ENCODE measurements around the gene CLUH. TPM values are rescaled to one million over a fixed set of nuclear protein-coding genes. Genes with fewer than 3 reads are reported as not detected.

Gene CLUH
- total RNA-seq, 1 experiment from 2014 or later: 175 TPM

DNA sequence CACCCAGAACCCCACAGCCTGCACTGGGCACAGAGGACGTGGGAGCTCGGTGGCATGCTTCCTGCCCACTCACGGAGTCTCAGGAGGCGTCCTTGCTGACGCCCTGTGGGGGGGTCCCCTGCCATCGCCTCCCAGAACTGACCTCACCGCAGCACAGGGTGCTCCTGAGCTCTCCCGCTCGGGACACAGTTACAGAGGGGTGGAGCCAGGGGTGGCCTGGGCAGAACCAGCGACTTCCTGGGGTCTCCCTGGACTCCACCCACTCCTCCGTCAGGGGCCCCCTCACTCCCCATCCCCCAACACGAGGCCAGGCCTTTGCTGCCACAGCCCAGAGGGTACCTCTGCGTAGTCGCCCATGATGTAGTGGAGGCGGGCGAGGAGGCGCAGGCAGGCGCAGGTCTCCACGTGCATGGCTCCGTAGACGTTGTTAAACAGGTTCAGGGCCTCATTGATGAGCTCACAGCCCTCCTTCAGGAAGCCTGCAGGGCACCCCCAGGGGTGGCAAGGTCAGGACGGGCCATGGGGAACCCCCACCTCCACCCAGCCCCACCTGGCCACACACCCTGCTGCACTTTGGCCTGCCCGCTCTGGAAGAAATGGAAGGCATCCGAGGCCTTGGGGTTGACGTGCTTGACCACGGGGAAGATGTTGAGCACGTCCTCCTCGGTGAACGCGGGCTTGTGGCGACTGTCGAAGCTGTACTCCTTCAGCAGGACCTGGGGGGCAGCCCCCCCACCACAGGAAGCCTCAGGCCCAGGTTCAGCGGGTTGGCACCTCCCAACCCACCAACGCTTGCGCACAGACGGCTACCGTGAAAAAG, 17.8 kb downstream of the CLUH start:
- no peak for DNase-seq (ENCODE audit: low read depth, low spot score)
- Histone ChIP-seq H3K36me3 (ENCODE audit: control insufficient read depth in 1 of 2, insufficient read depth in 2 of 2, low read length in 2 of 2) (peaks cover 11 to 48% of the 10 kb centered on the region in 2 experiments; a peak in 3 of 4 replicates), H3K9me3 (ENCODE audit: control insufficient read depth in 1 of 2, insufficient read depth in 1 of 2, low read depth in 1 of 2, low read length in 2 of 2) (no peaks in the 10 kb centered on the region), H3K4me2 (ENCODE audit: low read length) (no peak overlapping the region), H2AFZ (ENCODE audit: low read depth, low read length, poor library complexity, severe bottlenecking) (no peak overlapping the region), H3K4me1 (ENCODE audit: control insufficient read depth in 1 of 2, insufficient read depth in 2 of 2, low read length in 2 of 2) (no peaks in the 10 kb centered on the region), H3K9me2 (ENCODE audit: insufficient read depth) (no peaks in the 10 kb centered on the region), H3K9ac (ENCODE audit: low read length) (no peak overlapping the region), H3K4me3 (replicated peaks in 1 of 2; ENCODE audit: low read depth in 1 of 2, low read length in 2 of 2) (no peak overlapping the region), H3K79me2 (ENCODE audit: insufficient read depth, low read length) (no peaks in the 10 kb centered on the region; the same call in 1 of the 2 replicates), H3K27me3 (ENCODE audit: insufficient read depth, low read length) (no peaks in the 10 kb centered on the region), H3K27ac (ENCODE audit: low read depth, low read length) (no peak overlapping the region; the same call in 1 of the 2 replicates), H4K20me1 (ENCODE audit: insufficient read depth) (no peaks in the 10 kb centered on the region)
- CTCF ChIA-PET: no interaction called here
- RAD21 ChIA-PET (ENCODE audit: low non-redundant PET in 1 of 2, low total read pairs in 2 of 2, uncharacterized antibody in 2 of 2, unreplicated experiment in 2 of 2): no interaction called here
- no TSS peak for BruUV-seq (replicated peaks)
- no peak for ATAC-seq
- POLR2A ChIA-PET: no interaction called here
- intact Hi-C loops (cut with micrococcal nuclease): no loop called here
- TF ChIP-seq POLR2AphosphoS5 (IDR thresholded peaks at IDR 0.05; ENCODE audit: low read depth, low read length): no peak
- no peak for TF ChIP-seq CTCF (IDR thresholded peaks at IDR 0.05 in 2 of 3, conservative IDR thresholded peaks at IDR 0.05 in 1 of 3; ENCODE audit: borderline replicate concordance in 1 of 3, insufficient read depth in 1 of 3, low read depth in 2 of 3, low read length in 2 of 3)
- no peak for TF ChIP-seq REST (IDR thresholded peaks at IDR 0.05; ENCODE audit: low read depth)
- no peak for TF ChIP-seq ELF1 (IDR thresholded peaks at IDR 0.05; ENCODE audit: borderline replicate concordance, low read depth)
- no peak for TF ChIP-seq CEBPB (IDR thresholded peaks at IDR 0.05; ENCODE audit: low read depth)
- TF ChIP-seq SP1 (IDR thresholded peaks at IDR 0.05; ENCODE audit: low read depth): no peak
- TF ChIP-seq RAD21 (IDR thresholded peaks at IDR 0.05; ENCODE audit: low read depth): no peak
- TF ChIP-seq SRF (IDR thresholded peaks at IDR 0.05; ENCODE audit: low read depth): no peak
- no peak for TF ChIP-seq SIN3A (IDR thresholded peaks at IDR 0.05; ENCODE audit: low read depth)
- TF ChIP-seq ZNF274 (IDR thresholded peaks at IDR 0.05; ENCODE audit: low read depth, low read length): no peak
- TF ChIP-seq EZH2phosphoT487 (IDR thresholded peaks at IDR 0.05; ENCODE audit: borderline replicate concordance): no peak
- TF ChIP-seq EZH2 (IDR thresholded peaks at IDR 0.05): no peak
- TF ChIP-seq TCF7L2 (IDR thresholded peaks at IDR 0.05; ENCODE audit: borderline replicate concordance, extremely low read depth, insufficient read depth, insufficient read length): no peak
- TF ChIP-seq, protein P1, sequence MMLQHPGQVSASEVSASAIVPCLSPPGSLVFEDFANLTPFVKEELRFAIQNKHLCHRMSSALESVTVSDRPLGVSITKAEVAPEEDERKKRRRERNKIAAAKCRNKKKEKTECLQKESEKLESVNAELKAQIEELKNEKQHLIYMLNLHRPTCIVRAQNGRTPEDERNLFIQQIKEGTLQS (IDR thresholded peaks at IDR 0.05): no peak
- TF ChIP-seq, protein P2, sequence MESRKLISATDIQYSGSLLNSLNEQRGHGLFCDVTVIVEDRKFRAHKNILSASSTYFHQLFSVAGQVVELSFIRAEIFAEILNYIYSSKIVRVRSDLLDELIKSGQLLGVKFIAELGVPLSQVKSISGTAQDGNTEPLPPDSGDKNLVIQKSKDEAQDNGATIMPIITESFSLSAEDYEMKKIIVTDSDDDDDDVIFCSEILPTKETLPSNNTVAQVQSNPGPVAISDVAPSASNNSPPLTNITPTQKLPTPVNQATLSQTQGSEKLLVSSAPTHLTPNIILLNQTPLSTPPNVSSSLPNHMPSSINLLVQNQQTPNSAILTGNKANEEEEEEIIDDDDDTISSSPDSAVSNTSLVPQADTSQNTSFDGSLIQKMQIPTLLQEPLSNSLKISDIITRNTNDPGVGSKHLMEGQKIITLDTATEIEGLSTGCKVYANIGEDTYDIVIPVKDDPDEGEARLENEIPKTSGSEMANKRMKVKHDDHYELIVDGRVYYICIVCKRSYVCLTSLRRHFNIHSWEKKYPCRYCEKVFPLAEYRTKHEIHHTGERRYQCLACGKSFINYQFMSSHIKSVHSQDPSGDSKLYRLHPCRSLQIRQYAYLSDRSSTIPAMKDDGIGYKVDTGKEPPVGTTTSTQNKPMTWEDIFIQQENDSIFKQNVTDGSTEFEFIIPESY (IDR thresholded peaks at IDR 0.05; ENCODE audit: extremely low read depth, insufficient replicate concordance, low read length): no peak

Data from HCT116 (cell line).